Measurements from ENCODE around the gene SAMD13. TPM values are rescaled to one million over a fixed set of nuclear protein-coding genes. Genes with fewer than 3 reads are reported as not detected.

The SAMD13 gene
- total RNA-seq, 3 donors from 2014 or later = 0.99 TPM; not detected in 2

GRCh38 chr1:84365225-84366221 lies 64.0 kb downstream of the SAMD13 start:
- ATAC-seq = peak; percentile 40 to 77
- no peaks in the 10 kb centered on the region for H3K27me3 Mint-ChIP-seq (ENCODE audit: low read depth)
- no peaks in the 10 kb centered on the region for H3K9me3 Mint-ChIP-seq
- H3K4me1 Mint-ChIP-seq (ENCODE audit: low read depth) = peaks cover 7% of the 10 kb centered on the region
- no peak for DNase-seq
- H3K4me3 Mint-ChIP-seq = no peak overlapping the region
- no peaks in the 10 kb centered on the region for H3K36me3 Mint-ChIP-seq (ENCODE audit: insufficient read depth)

- no peaks in the 10 kb centered on the region for H3K36me3 Mint-ChIP-seq (ENCODE audit: insufficient read depth)
- no peaks in the 10 kb centered on the region for H3K27me3 Mint-ChIP-seq (ENCODE audit: low read depth)
- no peak for ATAC-seq
- no peak overlapping the region for H3K4me3 Mint-ChIP-seq
- H3K9me3 Mint-ChIP-seq = no peaks in the 10 kb centered on the region
- peaks cover 7% of the 10 kb centered on the region for H3K4me1 Mint-ChIP-seq (ENCODE audit: low read depth)
- DNase-seq = no peak
Observed at GRCh38 chr1:84366786-84367185, 65.3 kb downstream of the SAMD13 start.

GRCh38 chr1:84367219-84367618 lies 65.7 kb downstream of the SAMD13 start:
- no peak for DNase-seq
- Mint-ChIP-seq H3K9me3 (no peaks in the 10 kb centered on the region), H3K4me1 (ENCODE audit: low read depth) (peaks cover 7% of the 10 kb centered on the region), H3K27me3 (ENCODE audit: low read depth) (no peaks in the 10 kb centered on the region), H3K4me3 (no peak overlapping the region), H3K36me3 (ENCODE audit: insufficient read depth) (no peaks in the 10 kb centered on the region)
- ATAC-seq = no peak

GRCh38 chr1:84368441-84368840 lies 66.9 kb downstream of the SAMD13 start:
- H3K4me1 Mint-ChIP-seq (ENCODE audit: low read depth) = peaks cover 5% of the 10 kb centered on the region
- ATAC-seq = no peak
- DNase-seq = no peak
- no peaks in the 10 kb centered on the region for H3K27me3 Mint-ChIP-seq (ENCODE audit: low read depth)
- H3K9me3 Mint-ChIP-seq = no peaks in the 10 kb centered on the region
- no peaks in the 10 kb centered on the region for H3K36me3 Mint-ChIP-seq (ENCODE audit: insufficient read depth)
- no peak overlapping the region for H3K4me3 Mint-ChIP-seq

GRCh38 chr1:84370266-84370665 lies 68.8 kb downstream of the SAMD13 start:
- H3K27me3 Mint-ChIP-seq (ENCODE audit: low read depth) = no peaks in the 10 kb centered on the region

GRCh38 chr1:84370831-84371394 lies 69.4 kb downstream of the SAMD13 start:
- Mint-ChIP-seq H3K4me3 (no peak overlapping the region), H3K36me3 (ENCODE audit: insufficient read depth) (no peaks in the 10 kb centered on the region), H3K27me3 (ENCODE audit: low read depth) (no peaks in the 10 kb centered on the region), H3K4me1 (ENCODE audit: low read depth) (peaks cover under 1% of the 10 kb centered on the region), H3K9me3 (no peaks in the 10 kb centered on the region)
- ATAC-seq (no peak), DNase-seq (no peak)

More at GRCh38 chr1:84370266-84370665, 68.8 kb downstream of the SAMD13 start:
- Mint-ChIP-seq H3K4me3 (no peak overlapping the region), H3K36me3 (ENCODE audit: insufficient read depth) (no peaks in the 10 kb centered on the region), H3K9me3 (no peaks in the 10 kb centered on the region), H3K4me1 (ENCODE audit: low read depth) (peaks cover 5% of the 10 kb centered on the region)
- DNase-seq (no peak), ATAC-seq (no peak)

- no peaks in the 10 kb centered on the region for H3K36me3 Mint-ChIP-seq (ENCODE audit: insufficient read depth)
- no peaks in the 10 kb centered on the region for H3K4me1 Mint-ChIP-seq (ENCODE audit: low read depth)
- no peaks in the 10 kb centered on the region for H3K9me3 Mint-ChIP-seq
- DNase-seq = no peak
- no peaks in the 10 kb centered on the region for H3K27me3 Mint-ChIP-seq (ENCODE audit: low read depth)
- ATAC-seq = no peak
- no peak overlapping the region for H3K4me3 Mint-ChIP-seq
Observed at GRCh38 chr1:84373436-84374141, 72.1 kb downstream of the SAMD13 start.

- Mint-ChIP-seq H3K27me3 (ENCODE audit: low read depth) (no peaks in the 10 kb centered on the region), H3K9me3 (no peaks in the 10 kb centered on the region), H3K4me3 (no peak overlapping the region), H3K4me1 (ENCODE audit: low read depth) (no peaks in the 10 kb centered on the region), H3K36me3 (ENCODE audit: insufficient read depth) (no peaks in the 10 kb centered on the region)
- no peak for ATAC-seq
- no peak for DNase-seq
Observed at GRCh38 chr1:84374991-84375696, 73.6 kb downstream of the SAMD13 start.

GRCh38 chr1:84376000-84376910 lies 74.7 kb downstream of the SAMD13 start:
- ATAC-seq (no peak), DNase-seq (no peak)
- no peak overlapping the region for H3K4me3 Mint-ChIP-seq
- H3K4me1 Mint-ChIP-seq (ENCODE audit: low read depth) = no peaks in the 10 kb centered on the region
- no peaks in the 10 kb centered on the region for H3K36me3 Mint-ChIP-seq (ENCODE audit: insufficient read depth)
- H3K27me3 Mint-ChIP-seq (ENCODE audit: low read depth) = no peaks in the 10 kb centered on the region
- no peaks in the 10 kb centered on the region for H3K9me3 Mint-ChIP-seq

- DNase-seq = no peak
- Mint-ChIP-seq H3K36me3 (ENCODE audit: insufficient read depth) (no peaks in the 10 kb centered on the region), H3K4me1 (ENCODE audit: low read depth) (no peaks in the 10 kb centered on the region), H3K9me3 (no peaks in the 10 kb centered on the region), H3K27me3 (ENCODE audit: low read depth) (no peaks in the 10 kb centered on the region), H3K4me3 (no peak overlapping the region)
- ATAC-seq = no peak
Observed at GRCh38 chr1:84377480-84378095, 76.1 kb downstream of the SAMD13 start.

- DNase-seq = no peak
- no peaks in the 10 kb centered on the region for H3K4me1 Mint-ChIP-seq (ENCODE audit: low read depth)
- H3K36me3 Mint-ChIP-seq (ENCODE audit: insufficient read depth) = no peaks in the 10 kb centered on the region
- no peak for ATAC-seq
- peaks cover 6% of the 10 kb centered on the region for H3K27me3 Mint-ChIP-seq (ENCODE audit: low read depth)
- H3K4me3 Mint-ChIP-seq = no peak overlapping the region
- H3K9me3 Mint-ChIP-seq = no peaks in the 10 kb centered on the region
Observed at GRCh38 chr1:84379138-84379916, 77.8 kb downstream of the SAMD13 start.

- Mint-ChIP-seq H3K9me3 (no peaks in the 10 kb centered on the region), H3K4me3 (no peak overlapping the region), H3K4me1 (ENCODE audit: low read depth) (no peaks in the 10 kb centered on the region), H3K27me3 (ENCODE audit: low read depth) (peaks cover 6% of the 10 kb centered on the region), H3K36me3 (ENCODE audit: insufficient read depth) (no peaks in the 10 kb centered on the region)
- ATAC-seq (no peak), DNase-seq (no peak)
Observed at GRCh38 chr1:84379917-84380180, 78.3 kb downstream of the SAMD13 start.

Data from activated T-cell treated with anti-CD3 and anti-CD28 coated beads, Interleukin-2, amount 50 U/mL, for 4 hours (primary cell).